Brain microvascular endothelial cell (primary cell): Measurements from ENCODE around the gene RPS25.
"Not testable (repeated sequence)": the region's sequence is repeated elsewhere in the genome, so short reads cannot be mapped to it uniquely, and the experiment has no call there.

ENCODE experiments used
- DNase-seq: peaks from one replicate; pipeline ENCODE4 v3.0.0-alpha.2; 2020
- H3K27ac ChIP-seq: fragments of 250-450 bp; sonication (Bioruptor Pico); 2 replicates; pipeline ENCODE4 v1.5.1; 2020; ENCODE audit warnings: mild to moderate bottlenecking, moderate library complexity
- H3K27me3 ChIP-seq: fragments of 250-450 bp; sonication (Bioruptor Pico); replicated peaks from 2 replicates; pipeline ENCODE4 v1.5.1; 2020; ENCODE audit warnings: mild to moderate bottlenecking
- H3K36me3 ChIP-seq: fragments of 250-450 bp; sonication (Bioruptor Pico); replicated peaks from 2 replicates; pipeline ENCODE4 v1.5.1; 2020; ENCODE audit warnings: mild to moderate bottlenecking
- H3K4me3 ChIP-seq: 2 replicates; pipeline ENCODE4 v1.5.1; 2011; ENCODE audit warnings: low read depth, mild to moderate bottlenecking, control low read depth, low read length, moderate library complexity
- CTCF ChIP-seq: IDR thresholded peaks from 2 replicates; pipeline ENCODE4 v1.5.1; 2011; ENCODE audit warnings: low read depth, mild to moderate bottlenecking, moderate library complexity, low read length, control low read depth, inconsistent platforms; ENCODE audit errors: missing control alignments
- in situ Hi-C: cut with HindIII; loops from 2 replicates; pipeline ENCODE4 v1.10.0; 2017; ENCODE audit warnings: low sequenced_read_pairs, low pct_ligation_motif_present

RPS25 gene

GRCh38 chr11:119000906-119001305, 17.2 kb downstream of the RPS25 start:
- Histone ChIP-seq H3K27ac (no peak overlapping the region), H3K4me3 (no peak overlapping the region), H3K36me3 (peaks cover 4% of the 10 kb centered on the region), H3K27me3 (no peaks in the 10 kb centered on the region)
- TF ChIP-seq CTCF = no peak
- DNase-seq = no peak
- in situ Hi-C loops = no loop called here

DNA sequence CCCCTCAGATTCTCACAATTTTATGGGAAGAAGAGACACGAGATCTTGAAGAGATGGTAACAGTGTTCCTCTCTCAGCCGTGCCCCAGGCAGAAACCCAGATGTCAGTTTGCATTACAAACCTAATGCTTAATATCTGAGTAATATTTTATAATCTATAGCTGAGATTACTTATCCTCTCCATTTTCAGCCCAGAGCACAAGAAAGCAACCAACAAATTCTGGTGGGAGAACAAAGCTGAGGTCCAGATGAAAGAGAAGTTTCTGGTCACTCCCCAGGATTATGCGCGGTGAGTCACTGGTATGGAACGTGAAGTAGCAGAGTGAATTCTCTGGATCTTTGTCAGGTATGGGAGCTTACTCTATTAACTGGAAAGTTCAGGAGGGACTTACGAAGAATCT, 19.3 kb downstream of the RPS25 start:
- TF ChIP-seq CTCF = no peak
- in situ Hi-C loops = no loop called here
- Histone ChIP-seq H3K4me3 (peak overlapping the region; percentile 82), H3K27ac (peak overlapping the region; percentile 15), H3K36me3 (peaks cover 4% of the 10 kb centered on the region), H3K27me3 (no peaks in the 10 kb centered on the region)
- peak; percentile 58 for DNase-seq

- H3K36me3 ChIP-seq = peaks cover 4% of the 10 kb centered on the region
- H3K4me3 ChIP-seq = peak overlapping the region; percentile 82
- H3K27me3 ChIP-seq = no peaks in the 10 kb centered on the region
- DNase-seq = no peak
- in situ Hi-C loops = no loop called here
- no peak for TF ChIP-seq CTCF
- no peak overlapping the region for H3K27ac ChIP-seq
Observed at GRCh38 chr11:118998388-118998717, 19.8 kb downstream of the RPS25 start.

DNA sequence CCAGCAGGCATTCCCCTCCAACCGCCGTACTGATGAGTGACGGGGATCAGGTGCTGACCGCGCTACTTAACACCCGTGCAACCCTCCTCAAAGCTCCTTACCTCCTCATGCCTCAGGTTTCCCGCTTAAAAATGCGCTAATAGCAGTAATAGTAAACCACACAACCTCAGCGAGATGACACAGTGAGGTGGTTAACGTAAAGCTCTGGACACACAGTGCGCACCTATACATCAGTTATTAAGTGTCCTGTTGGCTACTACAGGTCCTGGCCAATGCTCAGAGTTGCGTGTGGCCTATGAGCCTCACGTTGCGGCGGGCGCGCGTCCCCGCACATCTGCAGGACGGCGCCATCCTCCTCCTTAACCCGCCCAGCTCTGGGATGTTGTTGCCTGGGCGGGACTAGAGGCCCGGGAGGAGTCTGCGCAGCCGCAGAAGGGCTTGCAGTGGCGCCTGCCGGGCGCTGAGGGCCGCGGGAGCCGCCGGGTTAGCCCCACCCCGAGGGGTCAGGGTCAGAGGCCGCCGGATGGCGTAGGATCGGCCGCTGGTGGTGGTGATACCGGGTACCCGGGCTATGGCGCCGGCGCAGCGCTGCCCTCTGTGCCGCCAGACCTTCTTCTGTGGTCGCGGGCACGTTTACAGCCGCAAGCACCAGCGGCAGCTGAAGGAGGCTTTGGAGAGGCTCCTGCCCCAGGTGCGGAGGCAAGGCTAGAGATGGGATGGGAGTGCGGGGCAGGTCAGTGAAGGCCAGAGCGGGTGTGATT, 20.3 kb downstream of the RPS25 start, which contains the start of gene CENATAC:
TSS of gene CENATAC (plus strand) at position 512 of the 761 bp plus-strand sequence. CDS start at position 572, 60 bp downstream.
- H3K27ac ChIP-seq = peak within 1 kb of the TSS; percentile 15
- no peak for TF ChIP-seq CTCF
- no peaks in the 10 kb centered on the region for H3K27me3 ChIP-seq
- H3K4me3 ChIP-seq = peak within 1 kb of the TSS; percentile 82
- peak; percentile 80 for DNase-seq
- H3K36me3 ChIP-seq = peaks cover 4% of the 10 kb centered on the region
- in situ Hi-C loops = no loop called here

- Histone ChIP-seq H3K36me3 (peaks cover 4% of the 10 kb centered on the region), H3K27me3 (no peaks in the 10 kb centered on the region), H3K4me3 (peak overlapping the region; percentile 82), H3K27ac (no peak overlapping the region)
- TF ChIP-seq CTCF = peak; percentile 58
- in situ Hi-C loops = no loop called here
- DNase-seq = no peak
Observed at GRCh38 chr11:118996926-118997626, 21.1 kb downstream of the RPS25 start.

DNA sequence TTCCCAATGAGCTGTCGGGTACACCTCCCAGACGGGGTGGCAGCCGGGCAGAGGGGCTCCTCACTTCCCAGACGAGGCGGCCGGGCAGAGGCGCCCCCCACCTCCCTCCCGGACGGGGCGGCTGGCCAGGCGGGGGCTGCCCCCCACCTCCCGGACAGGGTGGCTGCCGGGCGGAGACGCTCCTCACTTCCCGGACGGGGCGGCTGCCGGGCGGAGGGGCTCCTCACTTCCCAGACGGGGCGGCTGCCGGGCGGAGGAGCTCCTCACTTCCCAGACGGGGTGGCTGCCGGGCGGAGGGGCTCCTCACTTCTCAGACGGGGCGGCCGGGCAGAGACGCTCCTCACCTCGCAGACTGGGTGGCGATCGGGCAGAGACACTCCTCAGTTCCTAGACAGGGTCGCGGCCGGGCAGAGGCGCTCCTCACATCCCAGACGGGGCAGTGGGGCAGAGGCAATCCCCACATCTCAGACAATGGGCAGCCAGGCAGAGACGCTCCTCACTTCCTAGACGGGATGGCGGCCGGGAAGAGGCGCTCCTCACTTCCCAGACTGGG, 26.6 kb downstream of the RPS25 start:
- DNase-seq, H3K27ac ChIP-seq, H3K27me3 ChIP-seq, H3K36me3 ChIP-seq, in situ Hi-C loops, H3K4me3 ChIP-seq: not testable (repeated sequence)
